Stomach (tissue), 9 donors: ENCODE results near the gene CERS4. TPM values are rescaled to one million over a fixed set of nuclear protein-coding genes. Genes with fewer than 3 reads are reported as not detected.
"Not testable (repeated sequence)": the region's sequence is repeated elsewhere in the genome, so short reads cannot be mapped to it uniquely, and the experiment has no call there.

Experiments
- DNase-seq, 2 donors: peaks; one replicate each; pipeline versions ENCODE4 v3.0.0 to v3.0.0-alpha.2; 2013 to 2019
- H3K27ac ChIP-seq, 5 donors: fragments of 200-600 bp in 4 of 5; sonication (generic) in 4 of 5; one replicate each; pipeline ENCODE4 v1.5.1; 2013 to 2019; ENCODE audit warnings: mild to moderate bottlenecking in 1 of 5, moderate library complexity in 1 of 5
- H3K27me3 ChIP-seq, 3 donors: fragments of 200-600 bp; sonication (generic); one replicate each; pipeline ENCODE4 v1.5.1; 2017 to 2019; ENCODE audit warnings: mixed run types in 1 of 3
- H3K36me3 ChIP-seq, 4 donors: fragments of 200-600 bp; sonication (generic); 1 replicate in 3 of 4; 2 replicates in 1 of 4; pipeline ENCODE4 v1.5.1; 2016 to 2019
- H3K4me1 ChIP-seq, 4 donors: fragments of 200-600 bp; sonication (generic); one replicate each; pipeline ENCODE4 v1.5.1; 2016 to 2019
- H3K4me3 ChIP-seq, 4 donors: fragments of 200-600 bp; sonication (generic) in 3 of 4; one replicate each; pipeline ENCODE4 v1.5.1; 2016 to 2019; ENCODE audit warnings: mild to moderate bottlenecking in 1 of 4
- H3K9me3 ChIP-seq, 4 donors: fragments of 200-600 bp; sonication (generic); one replicate each; pipeline ENCODE4 v1.5.1; 2016 to 2019
- EP300 ChIP-seq: sonication (generic); formaldehyde crosslinking; IDR thresholded peaks from one replicate; pipeline ENCODE4 v1.6.1; 2017; ENCODE audit warnings: antibody characterized with exemption
- POLR2A ChIP-seq, 4 donors: fragments of 450-650 bp; IDR thresholded peaks; one replicate each; pipeline ENCODE4 v1.6.1; 2016; ENCODE audit warnings: antibody characterized with exemption in 4 of 4, control low read depth in 2 of 4, mild to moderate bottlenecking in 1 of 4, moderate library complexity in 1 of 4
- POLR2AphosphoS5 ChIP-seq, 3 donors: sonication (generic); formaldehyde crosslinking; IDR thresholded peaks; one replicate each; pipeline ENCODE4 v1.6.1; 2016; ENCODE audit warnings: antibody characterized with exemption in 3 of 3
- WGBS, 5 donors: extraction: QIAGEN DNeasy Blood & Tissue Kit in 3 of 5; methylation state at CpG; one replicate each; pipeline versions ENCODE4 v1.1.5 to v1.1.7; 2013 to 2018; 5-methylcytosine and 5-hydroxymethylcytosine counted together
- intact Hi-C: fragments of 100-400 bp; cut with DNase I; formaldehyde crosslinking; loops from one replicate; pipeline ENCODE4 v1.15.1; 2023; ENCODE audit warnings: low total_unique reads
- polyA plus RNA-seq, 3 donors: library from polyadenylated mRNA; stranded (reverse); fragments of 200-250 nt; gene quantifications; one replicate each; pipeline ENCODE4 v1.2.3, GENCODE V29; 2013
- total RNA-seq, 5 donors: library from RNA; depleted of rRNA; stranded (reverse); fragments of >200 nt; gene quantifications; one replicate each; pipeline versions ENCODE4 v1.1.0 to v1.2.3, GENCODE V29; 2014 to 2016
- TF ChIP-seq, protein P1 (sequence below), 7 experiments: fragments of 450-650 bp in 4 of 7; fragments of 200-600 bp in 3 of 7; sonication (generic) in 3 of 7; IDR thresholded peaks; one replicate each; pipeline ENCODE4 v1.5.1; 2016 to 2019; ENCODE audit warnings: antibody characterized with exemption in 7 of 7, control low read depth in 2 of 7, mild to moderate bottlenecking in 1 of 7
- donor health status: healthy with polysubstance abuse.
- donor health status: Bipolar disorder and iron deficiency.
- donor health status: healthy.

Gene CERS4
- total and polyA plus RNA-seq, 8 donors, result 1.7 to 124 (median 34.7) TPM

DNA sequence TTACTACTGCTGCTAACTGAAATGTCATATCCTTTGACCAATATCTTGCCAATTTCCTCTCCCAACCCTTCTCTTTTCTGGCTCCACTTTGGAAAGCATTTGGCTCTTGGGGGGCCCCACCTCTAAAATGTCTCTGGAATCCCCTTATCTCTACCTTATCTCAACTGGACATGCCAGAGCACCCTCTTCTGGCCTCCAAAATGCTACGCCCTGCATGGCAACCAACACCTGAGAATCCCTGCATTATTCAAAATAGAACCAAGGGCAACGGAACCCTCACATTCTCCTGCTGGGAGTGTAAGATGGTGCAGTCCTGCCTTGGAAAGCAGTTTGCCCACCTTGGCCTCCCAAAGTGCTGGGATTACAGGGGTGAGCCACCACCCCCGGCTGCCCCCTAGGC, 35.3 kb downstream of the CERS4 start:
- peaks cover 0 to 8% (median 0%) of the 10 kb centered on the region in 4 donors for H3K9me3 ChIP-seq
- no peak overlapping the region for H3K27ac ChIP-seq
- no peak overlapping the region for H3K4me3 ChIP-seq
- intact Hi-C loops, result no loop called here
- 86 to 89% (median 87%) methylated on average over 3 of the region's 3 CpGs for WGBS, 5 donors
- DNase-seq, result no peak
- H3K36me3 ChIP-seq, result peaks cover 0 to 13% (median 0%) of the 10 kb centered on the region in 4 donors
- no peaks in the 10 kb centered on the region for H3K27me3 ChIP-seq
- peaks cover 17 to 30% (median 23%) of the 10 kb centered on the region in 4 donors for H3K4me1 ChIP-seq
- no peak for TF ChIP-seq POLR2A (IDR thresholded peaks at IDR 0.05)
- no peak for TF ChIP-seq EP300
- no peak for TF ChIP-seq POLR2AphosphoS5 (IDR thresholded peaks at IDR 0.05)
- TF ChIP-seq, protein P1, sequence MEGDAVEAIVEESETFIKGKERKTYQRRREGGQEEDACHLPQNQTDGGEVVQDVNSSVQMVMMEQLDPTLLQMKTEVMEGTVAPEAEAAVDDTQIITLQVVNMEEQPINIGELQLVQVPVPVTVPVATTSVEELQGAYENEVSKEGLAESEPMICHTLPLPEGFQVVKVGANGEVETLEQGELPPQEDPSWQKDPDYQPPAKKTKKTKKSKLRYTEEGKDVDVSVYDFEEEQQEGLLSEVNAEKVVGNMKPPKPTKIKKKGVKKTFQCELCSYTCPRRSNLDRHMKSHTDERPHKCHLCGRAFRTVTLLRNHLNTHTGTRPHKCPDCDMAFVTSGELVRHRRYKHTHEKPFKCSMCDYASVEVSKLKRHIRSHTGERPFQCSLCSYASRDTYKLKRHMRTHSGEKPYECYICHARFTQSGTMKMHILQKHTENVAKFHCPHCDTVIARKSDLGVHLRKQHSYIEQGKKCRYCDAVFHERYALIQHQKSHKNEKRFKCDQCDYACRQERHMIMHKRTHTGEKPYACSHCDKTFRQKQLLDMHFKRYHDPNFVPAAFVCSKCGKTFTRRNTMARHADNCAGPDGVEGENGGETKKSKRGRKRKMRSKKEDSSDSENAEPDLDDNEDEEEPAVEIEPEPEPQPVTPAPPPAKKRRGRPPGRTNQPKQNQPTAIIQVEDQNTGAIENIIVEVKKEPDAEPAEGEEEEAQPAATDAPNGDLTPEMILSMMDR (IDR thresholded peaks at IDR 0.05), result no peak

DNA sequence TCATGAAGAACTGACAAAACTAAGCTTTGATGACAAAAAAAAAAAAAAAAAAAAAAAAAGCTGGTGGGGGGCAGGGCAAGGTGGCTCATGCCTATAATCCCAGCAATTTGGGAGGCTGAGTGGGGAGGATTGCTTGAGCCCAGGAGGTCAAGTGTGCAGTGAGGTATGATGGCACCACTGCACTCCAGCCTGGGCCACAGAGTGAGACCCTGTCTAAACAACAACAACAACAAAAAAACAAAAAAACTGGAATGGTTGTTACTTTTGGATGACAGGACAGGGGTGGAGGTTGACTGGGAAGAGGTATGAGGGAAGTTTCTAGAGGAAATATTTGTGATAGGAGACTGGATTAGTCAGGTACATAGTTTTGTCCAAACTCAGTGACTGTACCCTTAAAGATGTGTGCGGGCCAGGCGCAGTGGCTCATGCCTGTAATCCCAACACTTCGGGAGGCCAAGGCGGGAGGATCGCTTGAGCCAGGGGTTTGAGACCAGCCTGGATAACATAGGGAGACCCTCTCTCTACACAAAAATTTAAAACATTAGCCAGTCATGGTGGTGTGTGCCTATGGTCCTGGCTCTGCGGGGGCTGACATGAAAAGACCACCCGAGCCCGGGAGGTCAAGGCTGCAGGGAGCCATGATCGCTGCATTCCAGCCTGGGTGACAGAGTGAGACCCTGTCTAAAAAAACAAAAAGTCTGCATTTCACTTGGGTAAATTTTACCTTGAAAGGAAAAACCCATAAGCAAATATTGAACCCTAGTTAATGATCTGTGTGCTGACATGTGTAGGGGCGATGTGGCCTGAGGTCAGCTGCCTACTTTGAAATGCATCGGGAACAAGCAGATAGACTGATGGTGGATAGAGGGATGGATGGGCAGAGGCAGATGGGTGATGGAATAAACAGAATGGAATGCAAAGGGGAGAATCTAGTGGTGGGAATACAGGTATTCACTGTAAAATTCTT, 37.0 kb downstream of the CERS4 start:
- H3K4me3 ChIP-seq, result no peak overlapping the region
- H3K27ac ChIP-seq, result no peak overlapping the region
- 71 to 89% (median 77%) methylated on average over 11 of the region's 11 CpGs for WGBS, 5 donors
- peaks cover 0 to 13% (median 0%) of the 10 kb centered on the region in 4 donors for H3K36me3 ChIP-seq
- no peaks in the 10 kb centered on the region for H3K27me3 ChIP-seq
- peaks cover 0 to 8% (median 0%) of the 10 kb centered on the region in 4 donors for H3K9me3 ChIP-seq
- H3K4me1 ChIP-seq, result peaks cover 8 to 22% (median 16%) of the 10 kb centered on the region in 4 donors
- intact Hi-C loops, result no loop called here
- peak in 1 of 2 donors; percentile 36 for DNase-seq
- no peak for TF ChIP-seq POLR2AphosphoS5 (IDR thresholded peaks at IDR 0.05)
- TF ChIP-seq, protein P1 (IDR thresholded peaks at IDR 0.05), result no peak
- no peak for TF ChIP-seq EP300
- no peak for TF ChIP-seq POLR2A (IDR thresholded peaks at IDR 0.05)

DNA sequence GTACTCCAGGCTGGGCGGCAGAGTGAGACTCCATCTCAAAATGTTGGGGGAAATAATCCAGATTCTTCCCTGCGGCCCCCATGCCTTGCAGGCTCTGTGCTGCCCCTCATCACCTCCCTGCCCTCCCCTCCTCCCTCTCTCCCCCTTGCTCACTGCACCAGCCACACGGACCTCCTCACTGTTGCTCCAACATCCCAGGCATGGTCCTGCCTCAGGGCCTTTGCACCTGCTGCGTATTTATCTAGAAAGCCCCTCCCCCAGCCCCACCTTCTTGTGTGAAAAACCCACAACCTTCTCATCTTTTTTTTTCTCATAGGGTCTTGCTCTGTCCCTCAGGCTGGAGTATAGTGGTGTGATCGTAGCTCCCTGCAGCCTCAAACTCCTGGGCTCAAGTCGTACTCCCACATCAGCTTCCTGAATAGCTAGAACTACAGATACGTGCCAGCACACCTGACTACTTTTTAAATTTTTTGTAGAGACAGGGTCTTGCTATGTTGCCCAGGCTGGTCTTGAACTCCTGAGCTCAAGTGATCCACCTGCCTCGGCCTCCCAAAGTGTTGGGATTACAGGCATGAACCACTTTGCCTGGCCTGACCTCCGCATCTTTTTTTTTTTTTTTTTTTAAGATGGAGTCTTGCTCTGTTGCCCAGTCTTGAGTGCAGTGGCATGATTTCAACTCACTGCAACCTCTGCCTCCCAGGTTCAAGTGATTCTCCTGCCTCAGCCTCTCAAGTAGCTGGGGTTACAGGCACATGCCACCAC, 38.1 kb downstream of the CERS4 start:
- H3K27me3 ChIP-seq, DNase-seq, H3K4me3 ChIP-seq, H3K9me3 ChIP-seq, intact Hi-C loops, H3K27ac ChIP-seq: not testable (repeated sequence)
- WGBS, 5 donors, result 91 to 94% (median 93%) methylated on average over 8 to 9 of the region's 9 CpGs
- Histone ChIP-seq H3K36me3 (peaks cover 0 to 13% (median 0%) of the 10 kb centered on the region in 4 donors), H3K4me1 (peaks cover 7 to 20% (median 16%) of the 10 kb centered on the region in 4 donors)

DNA sequence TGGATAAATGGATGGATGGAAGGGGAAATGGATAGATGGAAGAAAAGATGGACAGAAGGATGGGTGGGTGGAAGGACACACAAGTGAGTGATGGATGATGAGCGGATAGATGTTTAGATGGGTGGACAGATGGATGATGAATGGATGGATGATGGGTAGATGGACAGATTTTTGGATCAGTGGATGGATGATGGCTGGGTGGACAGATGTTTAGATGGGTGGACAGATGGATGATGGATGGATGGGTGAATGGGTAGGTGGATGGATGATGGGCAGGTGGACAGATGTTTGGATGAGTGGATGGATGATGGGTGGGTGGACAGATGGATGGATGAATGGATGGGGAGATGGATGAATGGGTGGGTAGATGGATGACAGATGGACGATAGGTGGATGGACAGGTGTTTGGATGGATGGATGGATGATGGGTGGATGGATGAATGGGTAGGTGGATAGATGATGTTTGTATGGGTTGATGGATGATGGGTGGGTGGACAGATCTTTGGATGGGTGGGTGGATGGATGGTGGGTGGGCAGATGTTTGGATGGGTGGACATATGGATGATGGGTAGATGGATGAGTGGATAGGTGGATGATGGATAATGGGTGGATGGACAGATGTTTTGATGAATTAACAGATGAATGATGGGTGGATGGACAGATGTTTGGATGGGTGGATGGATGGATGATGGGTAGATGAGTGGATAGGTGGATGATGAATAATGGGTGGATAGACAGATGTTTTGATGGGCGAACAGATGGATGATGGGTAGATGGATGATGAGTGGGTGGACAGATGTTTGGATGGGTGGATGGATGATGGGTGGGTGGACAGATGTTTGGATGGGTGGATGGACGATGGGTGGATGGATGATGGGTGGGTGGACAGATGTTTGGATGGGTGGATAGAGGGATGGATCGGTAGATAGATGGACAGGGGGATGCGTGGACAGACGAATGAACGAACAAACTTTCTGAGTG, 39.5 kb downstream of the CERS4 start:
- no peak for TF ChIP-seq EP300
- no peak for TF ChIP-seq POLR2AphosphoS5 (IDR thresholded peaks at IDR 0.05)
- TF ChIP-seq, protein P1 (IDR thresholded peaks at IDR 0.05), result no peak
- no peak for TF ChIP-seq POLR2A (IDR thresholded peaks at IDR 0.05)
- Histone ChIP-seq H3K4me1 (peaks cover 7 to 24% (median 19%) of the 10 kb centered on the region in 4 donors), H3K4me3 (no peak overlapping the region), H3K36me3 (peaks cover 0 to 6% (median 0%) of the 10 kb centered on the region in 4 donors), H3K27ac (no peak overlapping the region), H3K27me3 (no peaks in the 10 kb centered on the region), H3K9me3 (peaks cover 0 to 2% (median 0%) of the 10 kb centered on the region in 4 donors)
- WGBS, 5 donors, result 90 to 96% (median 94%) methylated on average over 8 of the region's 8 CpGs
- intact Hi-C loops, result no loop called here
- DNase-seq, result no peak
